ENCODE data around the gene THPO. TPM values are rescaled to one million over a fixed set of nuclear protein-coding genes. Genes with fewer than 3 reads are reported as not detected.

Gene THPO
- total RNA-seq, 2 experiments from 2014 or later: not detected

- Mint-ChIP-seq H3K4me3 (no peak overlapping the region), H3K27ac (no peak overlapping the region), H3K27me3 (peaks cover 50% of the 10 kb centered on the region), H3K9me3 (no peaks in the 10 kb centered on the region), H3K4me1 (ENCODE audit: low read depth) (peaks cover 9% of the 10 kb centered on the region), H3K36me3 (no peaks in the 10 kb centered on the region)
- no peak for DNase-seq
- ChIA-PET POLR2A (interaction anchor here (0.6 kb wide), 1 partner anchor 20 kb away, joined by 3 read pairs; no protein-coding TSS in a partner anchor), CTCF (interaction anchor here (2.3 to 2.4 kb wide), 2 partner anchors 11 to 130 kb away, joined by 6 to 23 read pairs; no protein-coding TSS in a partner anchor)
- intact Hi-C loops (cut with micrococcal nuclease): no loop called here
Observed at GRCh38 chr3:184383033-184383740, 5.2 kb upstream of the THPO start.

- Mint-ChIP-seq H3K4me1 (ENCODE audit: low read depth) (peaks cover 9% of the 10 kb centered on the region), H3K27me3 (peaks cover 53% of the 10 kb centered on the region), H3K27ac (no peak overlapping the region), H3K36me3 (no peaks in the 10 kb centered on the region), H3K4me3 (no peak overlapping the region), H3K9me3 (no peaks in the 10 kb centered on the region)
- ChIA-PET CTCF (interaction anchor here (1.3 to 1.9 kb wide), 2 partner anchors 11 to 158 kb away, joined by 3 to 17 read pairs; no protein-coding TSS in a partner anchor), POLR2A (no interaction called here)
- intact Hi-C loops (cut with micrococcal nuclease): no loop called here
- DNase-seq: no peak
Observed at GRCh38 chr3:184382326-184383032, 4.5 kb upstream of the THPO start.

- DNase-seq: no peak
- Mint-ChIP-seq H3K36me3 (no peaks in the 10 kb centered on the region), H3K9me3 (no peaks in the 10 kb centered on the region), H3K4me1 (ENCODE audit: low read depth) (peaks cover 9% of the 10 kb centered on the region), H3K4me3 (no peak overlapping the region), H3K27me3 (peaks cover 59% of the 10 kb centered on the region), H3K27ac (no peak overlapping the region)
- CTCF ChIA-PET: interaction anchor here (1.3 to 1.9 kb wide), 3 partner anchors 10 to 330 kb away, joined by 3 to 17 read pairs (median 5); partner anchors contain the start of gene MAGEF1
- POLR2A ChIA-PET: interaction anchor here (0.6 kb wide), 1 partner anchor 34 kb away, joined by 3 read pairs; no protein-coding TSS in a partner anchor
- intact Hi-C loops (cut with micrococcal nuclease): no loop called here
Observed at GRCh38 chr3:184381261-184382224, 3.5 kb upstream of the THPO start.

- ChIA-PET CTCF (interaction anchor here (1.3 to 1.9 kb wide), 2 partner anchors 9 to 331 kb away, joined by 5 to 17 read pairs; partner anchors contain the start of gene MAGEF1), POLR2A (interaction anchor here (0.6 kb wide), 1 partner anchor 35 kb away, joined by 3 read pairs; no protein-coding TSS in a partner anchor)
- Mint-ChIP-seq H3K36me3 (no peaks in the 10 kb centered on the region), H3K4me1 (ENCODE audit: low read depth) (peaks cover 9% of the 10 kb centered on the region), H3K27ac (no peak overlapping the region), H3K4me3 (peak overlapping the region; percentile 43), H3K27me3 (peaks cover 56% of the 10 kb centered on the region), H3K9me3 (no peaks in the 10 kb centered on the region)
- intact Hi-C loops (cut with micrococcal nuclease): no loop called here
- no peak for DNase-seq
Observed at GRCh38 chr3:184380627-184381260, 2.7 kb upstream of the THPO start.

- CTCF ChIA-PET: interaction anchor here (0.7 to 1.9 kb wide), 2 partner anchors 8 to 9 kb away, joined by 4 to 17 read pairs; no protein-coding TSS in a partner anchor
- intact Hi-C loops (cut with micrococcal nuclease): no loop called here
Observed at GRCh38 chr3:184380185-184380626, 2.2 kb upstream of the THPO start.

GRCh38 chr3:184379358-184380184 lies 1.6 kb upstream of the THPO start, which contains the start of gene CHRD:
Gene CHRD, plus strand, starts transcription at chr3:184380054. Its CDS starts 265 bp downstream, at chr3:184380319.
- H3K4me3 Mint-ChIP-seq: peak within 1 kb of the TSS; percentile 59
- no peaks in the 10 kb centered on the region for H3K9me3 Mint-ChIP-seq
- peaks cover 55% of the 10 kb centered on the region for H3K27me3 Mint-ChIP-seq
- no peak within 1 kb of the TSS for H3K27ac Mint-ChIP-seq
- CTCF ChIA-PET: interaction anchor here (0.7 kb wide), 1 partner anchor 8 kb away, joined by 4 read pairs; no protein-coding TSS in a partner anchor
- intact Hi-C loops (cut with micrococcal nuclease): no loop called here
- H3K4me1 Mint-ChIP-seq (ENCODE audit: low read depth): peaks cover 9% of the 10 kb centered on the region
- H3K36me3 Mint-ChIP-seq: no peaks in the 10 kb centered on the region
- no peak for DNase-seq
- POLR2A ChIA-PET: interaction anchor here (0.7 kb wide), 1 partner anchor 10 kb away, joined by 3 read pairs; no protein-coding TSS in a partner anchor

More at GRCh38 chr3:184380185-184380626, 2.2 kb upstream of the THPO start:
- POLR2A ChIA-PET: no interaction called here
- Mint-ChIP-seq H3K4me3 (no peak overlapping the region), H3K4me1 (ENCODE audit: low read depth) (peaks cover 9% of the 10 kb centered on the region), H3K27me3 (peaks cover 60% of the 10 kb centered on the region), H3K9me3 (no peaks in the 10 kb centered on the region), H3K27ac (no peak overlapping the region), H3K36me3 (no peaks in the 10 kb centered on the region)
- DNase-seq: peak; percentile 49

- ChIA-PET POLR2A (interaction anchor here (0.7 kb wide), 1 partner anchor 11 kb away, joined by 3 read pairs; no protein-coding TSS in a partner anchor), CTCF (no interaction called here)
- Mint-ChIP-seq H3K27ac (no peak overlapping the region), H3K27me3 (peaks cover 50% of the 10 kb centered on the region), H3K4me1 (ENCODE audit: low read depth) (peaks cover 9% of the 10 kb centered on the region), H3K4me3 (peak overlapping the region; percentile 59), H3K36me3 (no peaks in the 10 kb centered on the region), H3K9me3 (no peaks in the 10 kb centered on the region)
- intact Hi-C loops (cut with micrococcal nuclease): no loop called here
- no peak for DNase-seq
Observed at GRCh38 chr3:184378651-184379357, 797 bp upstream of the THPO start.

- intact Hi-C loops (cut with micrococcal nuclease): no loop called here
- POLR2A ChIA-PET: no interaction called here
- H3K4me3 Mint-ChIP-seq: no peak overlapping the region
- H3K4me1 Mint-ChIP-seq (ENCODE audit: low read depth): peaks cover 9% of the 10 kb centered on the region
- CTCF ChIA-PET: interaction anchor here (0.5 to 1.3 kb wide), 2 partner anchors 137 to 160 kb away, joined by 3 to 4 read pairs; no protein-coding TSS in a partner anchor
- peaks cover 39% of the 10 kb centered on the region for H3K27me3 Mint-ChIP-seq
- H3K9me3 Mint-ChIP-seq: no peaks in the 10 kb centered on the region
- no peak overlapping the region for H3K27ac Mint-ChIP-seq
- no peaks in the 10 kb centered on the region for H3K36me3 Mint-ChIP-seq
- no peak for DNase-seq
Observed at GRCh38 chr3:184377374-184377773, 633 bp downstream of the THPO start.

GRCh38 chr3:184375747-184376461 lies 2.1 kb downstream of the THPO start:
- peaks cover 9% of the 10 kb centered on the region for H3K4me1 Mint-ChIP-seq (ENCODE audit: low read depth)
- H3K27ac Mint-ChIP-seq: no peak overlapping the region
- DNase-seq: no peak
- POLR2A ChIA-PET: no interaction called here
- H3K27me3 Mint-ChIP-seq: peaks cover 26% of the 10 kb centered on the region
- no peaks in the 10 kb centered on the region for H3K9me3 Mint-ChIP-seq
- intact Hi-C loops (cut with micrococcal nuclease): no loop called here
- no peaks in the 10 kb centered on the region for H3K36me3 Mint-ChIP-seq
- H3K4me3 Mint-ChIP-seq: no peak overlapping the region
- CTCF ChIA-PET: interaction anchor here (1.5 to 2.0 kb wide), 3 partner anchors 12 to 167 kb away, joined by 4 to 17 read pairs (median 5); no protein-coding TSS in a partner anchor

All from activated CD4-positive, alpha-beta memory T cell treated with anti-CD3 and anti-CD28 coated beads for 36 hours (primary cell).